GM12878 (cell line): ENCODE results near the gene ART5. TPM values are rescaled to one million over a fixed set of nuclear protein-coding genes. Genes with fewer than 3 reads are reported as not detected.

Source experiments
- ATAC-seq: fragments of 200-7000 bp; cut with Tn5 transposase; 3 replicates; pipeline ENCODE4 v1.9.1; 2020; ENCODE audit warnings: mild to moderate bottlenecking, moderate library complexity
- BruUV-seq: library from RNA; stranded (reverse); fragments of 400-500 nt; replicated peaks from 2 replicates; lab custom pipeline; 2021; lab: Mats Ljungman, UMichigan
- CTCF ChIA-PET: fragments of 300-600 bp; sonication (Branson Sonifier 250); formaldehyde crosslinking; extraction: SDS; loops from one replicate; lab custom pipeline; 2021; ENCODE audit warnings: inconsistent platforms; lab: Yijun Ruan, JAX
- POLR2A ChIA-PET: fragments of 350-600 bp; formaldehyde crosslinking; extraction: SDS; loops from one replicate; lab custom pipeline; 2021; ENCODE audit warnings: inconsistent platforms; lab: Charles Lee
- RAD21 ChIA-PET: fragments of 300-600 bp; sonication (Branson Sonifier 250); formaldehyde crosslinking; loops from one replicate; lab custom pipeline; 2023; ENCODE audit warnings: antibody characterized with exemption; ENCODE audit not compliant: unreplicated experiment; lab: Charles Lee
- SMC1A ChIA-PET: fragments of 300-600 bp; sonication (Branson Sonifier 250); formaldehyde crosslinking; loops from one replicate; lab custom pipeline; 2023; ENCODE audit not compliant: unreplicated experiment, uncharacterized antibody; lab: Charles Lee
- DNase-seq: peaks from one replicate; pipeline ENCODE4 v3.0.0-alpha.2; 2011; ENCODE audit warnings: low read depth, low spot score
- FAIRE-seq: peaks from 3 replicates; lab custom pipeline; 2011; peaks lifted over from hg19 to GRCh38; lab: Jason Lieb, UNC
- H2AFZ ChIP-seq: 2 replicates; pipeline ENCODE4 v1.6.0; 2011; ENCODE audit warnings: low read depth, low read length, control low read depth; ENCODE audit not compliant: control insufficient read depth
- H3K27ac ChIP-seq: 2 replicates; pipeline ENCODE4 v1.5.1; 2011; ENCODE audit warnings: control low read depth; ENCODE audit not compliant: control insufficient read depth, insufficient read depth
- H3K27me3 ChIP-seq, 2 experiments: replicated peaks in 1 of 2; 2 replicates each; pipeline versions ENCODE4 v1.6.0 to v1.6.1; 2011; ENCODE audit warnings: low read length in 1 of 2; ENCODE audit not compliant: control insufficient read depth in 2 of 2, insufficient read depth in 2 of 2
- H3K36me3 ChIP-seq, 2 experiments: 2 replicates each; pipeline ENCODE4 v1.5.1; 2011; ENCODE audit warnings: low read length in 1 of 2; ENCODE audit not compliant: control insufficient read depth in 2 of 2, insufficient read depth in 2 of 2
- H3K4me1 ChIP-seq: 2 replicates; pipeline ENCODE4 v1.6.1; 2011; ENCODE audit warnings: mild to moderate bottlenecking, low read length, moderate library complexity, mixed read lengths; ENCODE audit not compliant: control insufficient read depth, insufficient read depth
- H3K4me2 ChIP-seq: 2 replicates; pipeline ENCODE4 v1.6.0; 2011; ENCODE audit warnings: control low read depth; ENCODE audit not compliant: control insufficient read depth, insufficient read depth
- H3K4me3 ChIP-seq: fragments of 200-600 bp; sonication (generic); 2 replicates; pipeline ENCODE4 v1.5.1; 2016
- H3K79me2 ChIP-seq: 2 replicates; pipeline ENCODE4 v1.6.0; 2011; ENCODE audit warnings: low read length; ENCODE audit not compliant: control insufficient read depth, insufficient read depth
- H3K9ac ChIP-seq: 2 replicates; pipeline ENCODE4 v1.8.0; 2011; ENCODE audit warnings: low read length, control low read depth, mixed read lengths; ENCODE audit not compliant: control insufficient read depth, insufficient read depth
- H3K9me3 ChIP-seq: replicated peaks from 3 replicates; pipeline ENCODE4 v1.5.1; 2011; ENCODE audit warnings: mild to moderate bottlenecking, low read length; ENCODE audit not compliant: control insufficient read depth, insufficient read depth
- H4K20me1 ChIP-seq: 2 replicates; pipeline ENCODE4 v1.6.0; 2011; ENCODE audit not compliant: control insufficient read depth, insufficient read depth
- CBX3 ChIP-seq: fragments of 200-600 bp; sonication (generic); IDR thresholded peaks from 2 replicates; pipeline ENCODE4 v1.6.1; 2016; ENCODE audit warnings: low read depth, borderline replicate concordance
- CHD4 ChIP-seq: fragments of 200-600 bp; sonication (generic); IDR thresholded peaks from 2 replicates; pipeline ENCODE4 v1.6.1; 2016; ENCODE audit warnings: mild to moderate bottlenecking
- FOXM1 ChIP-seq: IDR thresholded peaks from 2 replicates; pipeline ENCODE4 v1.6.1; 2012; ENCODE audit warnings: low read depth, mild to moderate bottlenecking, inconsistent platforms, low read length, moderate library complexity
- MXI1 ChIP-seq: fragments of 150-350 bp; IDR thresholded peaks from 2 replicates; pipeline ENCODE4 v1.6.1; 2011; ENCODE audit warnings: low read depth, mild to moderate bottlenecking, inconsistent platforms, low read length, improper control_type of control experiment
- MYC ChIP-seq: IDR thresholded peaks from 2 replicates; pipeline ENCODE4 v1.6.1; 2011; ENCODE audit warnings: mild to moderate bottlenecking, low read length, moderate library complexity, inconsistent platforms; ENCODE audit not compliant: insufficient read depth, insufficient replicate concordance, insufficient read length, severe bottlenecking
- POU2F2 ChIP-seq: IDR thresholded peaks from 3 replicates; pipeline ENCODE4 v1.6.1; 2011; ENCODE audit warnings: low read depth, mild to moderate bottlenecking, low read length, borderline replicate concordance
- SREBF1 ChIP-seq: IDR thresholded peaks from 2 replicates; pipeline ENCODE4 v1.6.1; 2012; ENCODE audit warnings: mild to moderate bottlenecking, low read length
- USF1 ChIP-seq: IDR thresholded peaks from 2 replicates; pipeline ENCODE4 v1.6.1; 2011; ENCODE audit warnings: borderline replicate concordance, low read depth, mild to moderate bottlenecking, moderate library complexity, mixed read lengths, low read length; ENCODE audit not compliant: insufficient read depth; ENCODE audit errors: extremely low read length
- WGBS: methylation state at CpG from one replicate; pipeline ENCODE4 v1.1.6; 2016; ENCODE audit warnings: low lambda C conversion rate; ENCODE audit not compliant: insufficient replicate concordance, insufficient coverage; ENCODE audit errors: missing lambda C conversion rate; 5-methylcytosine and 5-hydroxymethylcytosine counted together
- in situ Hi-C: fragments of 300-500 bp; cut with MboI; formaldehyde crosslinking; loops from 9 replicates; pipeline ENCODE4 v1.14.3; 2018; ENCODE audit warnings: mixed read lengths
- intact Hi-C: fragments of 100-400 bp; cut with micrococcal nuclease; formaldehyde crosslinking; loops from one replicate; pipeline ENCODE4 v1.14.2; 2022; ENCODE audit not compliant: unreplicated experiment
- polyA plus RNA-seq, 11 experiments: library from polyadenylated mRNA; depleted of rRNA in 4 of 11; unstranded in 6 of 11; stranded (reverse) in 5 of 11; fragments of >200 nt; fragmentation: Nextera tagmentation in 4 of 11; fragmentation: Illumina TruSeq in 1 of 11; extraction: Ambion mirVana in 4 of 11; extraction: Trizol in 1 of 11; gene quantifications; 1 replicate in 1 of 11; 2 replicates in 10 of 11; pipeline versions ENCODE4 v1.2.1 to v1.2.3, GENCODE V29; 2011 to 2016; ENCODE audit warnings: inconsistent platforms in 2 of 11, missing spikeins in 2 of 11, low read depth in 1 of 11
- total RNA-seq, 4 experiments: library from RNA; depleted of rRNA in 3 of 4; stranded (reverse); fragments of >200 nt in 3 of 4; fragmentation: Illumina TruSeq in 1 of 4; extraction: Trizol in 1 of 4; gene quantifications; 2 replicates each; pipeline versions ENCODE4 v1.2.1 to v1.2.3, GENCODE V29; 2013 to 2021

The ART5 gene
- total and polyA plus RNA-seq, 10 of the 15 experiments (the other 5 are each of a cell fraction or from before 2014, with no cell fraction given), result 0.06 TPM; not detected in 9

- peak overlapping the region; percentile 46 for H2AFZ ChIP-seq
- H3K27me3 ChIP-seq, result no peaks in the 10 kb centered on the region; a peak in 2 of 4 replicates
- SMC1A ChIA-PET, result interaction anchor here (1.2 kb wide), 1 partner anchor 1001 kb away, joined by 3 read pairs; no protein-coding TSS in a partner anchor
- H3K79me2 ChIP-seq, result no peaks in the 10 kb centered on the region
- ATAC-seq (peak; percentile 82), FAIRE-seq (no peak), DNase-seq (no peak)
- CTCF ChIA-PET, result no interaction called here
- no peak overlapping the region for H3K9ac ChIP-seq
- TF ChIP-seq USF1 (peak; percentile 39), CHD4 (no peak), MYC (no peak), SREBF1 (no peak), CBX3 (no peak), POU2F2 (peak; percentile 67; the same call in 1 of the 3 replicates), MXI1 (no peak), FOXM1 (no peak)
- H3K36me3 ChIP-seq, result no peaks in the 10 kb centered on the region
- peak overlapping the region; percentile 73 for H3K4me2 ChIP-seq
- no peak overlapping the region; the same call in 1 of the 2 replicates for H3K4me3 ChIP-seq
- in situ Hi-C loops, result no loop called here
- no TSS peak for BruUV-seq
- H3K9me3 ChIP-seq, result no peaks in the 10 kb centered on the region; the same call in 2 of the 3 replicates
- 18% methylated on average over 35 of the region's 55 CpGs for WGBS
- intact Hi-C loops, result no loop called here
- H3K27ac ChIP-seq, result no peak overlapping the region
- POLR2A ChIA-PET, result no interaction called here
- RAD21 ChIA-PET, result no interaction called here
- no peaks in the 10 kb centered on the region for H4K20me1 ChIP-seq
- H3K4me1 ChIP-seq, result peaks cover 2% of the 10 kb centered on the region; the same call in 1 of the 2 replicates
These were observed 519 bp upstream of the ART5 start for GRCh38 chr11:3642071-3642951.
